Cardiac fibroblast (primary cell): Measurements from ENCODE around the gene GNB1.
A peak's percentile ranks its signal among the peaks of the same experiment; 100 is the strongest.

Experiments
- DNase-seq, 2 donors: peaks; one replicate each; pipeline versions ENCODE4 v3.0.0 to v3.0.0-alpha.2; 2010; ENCODE audit warnings: low read depth in 2 of 2
- H3K4me3 ChIP-seq, 2 donors: replicated peaks in 1 of 2; 1 replicate in 1 of 2; 2 replicates in 1 of 2; pipeline ENCODE4 v1.5.1; 2011; ENCODE audit warnings: low read depth in 2 of 2, low read length in 2 of 2, mild to moderate bottlenecking in 2 of 2, moderate library complexity in 1 of 2
- TF ChIP-seq, protein P1 (sequence below): IDR thresholded peaks from one replicate; pipeline ENCODE4 v1.5.1; 2011; ENCODE audit warnings: low read depth, mild to moderate bottlenecking, low read length, inconsistent platforms

GNB1 gene

DNA sequence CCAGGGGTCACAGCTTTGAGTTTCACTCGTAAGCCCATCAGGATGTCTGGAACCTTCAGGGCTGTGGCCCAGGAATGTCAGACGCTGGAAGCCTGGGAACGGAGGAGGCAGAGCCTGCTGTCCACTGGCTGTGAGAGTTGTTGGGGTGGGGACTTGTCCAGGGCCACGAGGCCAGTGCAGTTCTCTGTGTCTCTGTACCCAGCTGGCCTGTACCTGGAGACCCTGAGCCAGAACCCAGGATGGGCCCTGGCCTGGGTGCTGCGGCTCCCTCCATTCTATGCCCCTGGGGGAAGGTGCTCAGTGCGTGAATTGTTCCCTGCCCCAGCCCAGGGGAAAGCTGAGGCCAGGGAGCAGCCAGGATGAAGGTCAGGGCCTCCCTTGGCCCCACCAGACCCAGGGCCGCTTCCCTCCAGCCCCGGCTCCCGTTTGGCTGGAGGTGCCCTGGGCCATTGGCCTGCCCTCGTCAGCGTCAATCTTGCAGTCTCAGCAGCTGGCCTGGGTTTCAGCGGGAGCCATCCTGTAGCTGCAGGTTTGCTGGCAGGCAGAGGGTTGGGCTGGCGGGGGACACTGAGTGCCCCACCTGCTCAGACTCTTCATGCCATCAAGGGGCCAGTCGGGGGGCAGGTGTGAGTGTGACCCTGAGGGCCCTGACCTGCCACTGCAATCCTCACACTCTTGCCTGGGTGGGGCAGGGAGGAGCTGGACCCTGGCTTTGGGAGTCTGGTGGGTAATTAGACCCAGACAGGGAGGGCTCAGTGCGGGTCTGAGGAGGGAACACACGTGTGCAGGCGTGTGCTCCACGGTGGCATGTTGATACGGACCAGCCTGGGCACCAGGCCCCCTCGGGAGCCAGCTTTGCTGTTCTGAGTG is 23.4 kb upstream of the GNB1 start:
- TF ChIP-seq, protein P1, sequence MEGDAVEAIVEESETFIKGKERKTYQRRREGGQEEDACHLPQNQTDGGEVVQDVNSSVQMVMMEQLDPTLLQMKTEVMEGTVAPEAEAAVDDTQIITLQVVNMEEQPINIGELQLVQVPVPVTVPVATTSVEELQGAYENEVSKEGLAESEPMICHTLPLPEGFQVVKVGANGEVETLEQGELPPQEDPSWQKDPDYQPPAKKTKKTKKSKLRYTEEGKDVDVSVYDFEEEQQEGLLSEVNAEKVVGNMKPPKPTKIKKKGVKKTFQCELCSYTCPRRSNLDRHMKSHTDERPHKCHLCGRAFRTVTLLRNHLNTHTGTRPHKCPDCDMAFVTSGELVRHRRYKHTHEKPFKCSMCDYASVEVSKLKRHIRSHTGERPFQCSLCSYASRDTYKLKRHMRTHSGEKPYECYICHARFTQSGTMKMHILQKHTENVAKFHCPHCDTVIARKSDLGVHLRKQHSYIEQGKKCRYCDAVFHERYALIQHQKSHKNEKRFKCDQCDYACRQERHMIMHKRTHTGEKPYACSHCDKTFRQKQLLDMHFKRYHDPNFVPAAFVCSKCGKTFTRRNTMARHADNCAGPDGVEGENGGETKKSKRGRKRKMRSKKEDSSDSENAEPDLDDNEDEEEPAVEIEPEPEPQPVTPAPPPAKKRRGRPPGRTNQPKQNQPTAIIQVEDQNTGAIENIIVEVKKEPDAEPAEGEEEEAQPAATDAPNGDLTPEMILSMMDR: no peak
- H3K4me3 ChIP-seq: no peak overlapping the region
- DNase-seq: no peak

DNA sequence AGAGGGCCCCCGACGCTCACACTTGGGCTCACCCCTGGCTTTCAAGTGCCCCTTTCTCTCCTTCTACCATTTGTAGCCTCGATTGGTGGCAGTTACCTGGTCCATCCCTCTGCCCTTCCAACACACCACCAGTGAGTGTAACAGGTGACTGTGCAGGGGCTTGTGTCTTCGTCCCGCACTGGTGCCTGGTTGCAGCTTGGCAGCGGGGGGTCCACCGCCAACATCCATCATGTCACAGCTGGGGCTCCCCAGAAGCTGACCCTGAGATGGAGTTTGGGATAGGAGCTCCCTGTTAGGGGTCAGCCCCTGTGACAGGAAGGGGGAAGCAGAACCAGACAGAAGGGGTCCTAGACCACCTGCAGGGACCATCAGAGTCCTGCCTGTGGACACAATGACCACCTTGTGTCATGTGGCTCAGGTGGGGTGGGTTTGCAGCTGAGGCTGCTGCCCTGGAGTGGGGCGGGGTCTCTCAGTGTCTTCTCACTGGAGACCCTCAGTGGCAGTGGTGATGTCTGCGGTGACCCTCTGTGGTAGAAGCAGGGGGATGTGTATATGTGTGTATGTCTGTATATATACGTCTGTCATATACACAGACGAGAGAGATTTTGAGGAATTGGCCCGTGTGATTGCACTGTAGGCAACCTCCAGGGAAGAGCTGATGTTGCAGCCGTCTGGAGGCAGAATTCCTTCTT is 20.6 kb upstream of the GNB1 start:
- TF ChIP-seq, protein P1: no peak
- DNase-seq: no peak
- no peak overlapping the region for H3K4me3 ChIP-seq

DNA sequence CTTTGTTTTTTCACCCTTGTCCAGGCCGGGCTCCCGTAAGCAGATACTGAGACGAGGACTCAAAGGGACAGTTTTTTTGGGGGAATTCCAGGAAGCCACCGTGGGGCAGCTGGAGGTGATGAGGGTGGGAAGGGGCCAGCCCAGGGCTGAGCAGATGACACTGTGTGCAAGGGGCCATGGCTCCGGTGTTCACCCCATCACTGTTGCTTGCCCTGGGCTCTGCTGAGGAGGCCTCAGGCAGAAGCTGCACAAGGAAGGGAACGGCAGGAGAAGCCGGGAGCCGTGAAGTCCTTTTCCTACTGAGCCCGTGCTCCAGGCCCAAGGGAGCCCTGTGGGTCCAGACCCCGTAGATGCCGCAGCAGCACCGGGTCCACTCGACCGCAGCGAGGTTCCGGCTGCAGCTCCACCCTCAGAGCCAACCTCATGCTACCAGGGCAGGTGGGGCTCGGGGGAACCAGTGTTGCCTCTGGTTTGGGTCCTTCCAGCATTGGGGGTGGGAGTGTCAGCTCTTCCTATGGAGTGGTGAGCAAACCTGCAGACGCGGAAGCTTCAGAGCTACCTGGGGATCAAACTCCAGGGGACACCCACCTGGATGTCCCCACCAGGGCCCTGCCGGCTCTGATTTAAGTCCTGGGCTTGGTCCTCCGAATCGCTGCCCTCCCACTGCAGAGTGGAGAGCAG is 19.9 kb upstream of the GNB1 start:
- H3K4me3 ChIP-seq: no peak overlapping the region
- DNase-seq: no peak
- TF ChIP-seq, protein P1: no peak

DNA sequence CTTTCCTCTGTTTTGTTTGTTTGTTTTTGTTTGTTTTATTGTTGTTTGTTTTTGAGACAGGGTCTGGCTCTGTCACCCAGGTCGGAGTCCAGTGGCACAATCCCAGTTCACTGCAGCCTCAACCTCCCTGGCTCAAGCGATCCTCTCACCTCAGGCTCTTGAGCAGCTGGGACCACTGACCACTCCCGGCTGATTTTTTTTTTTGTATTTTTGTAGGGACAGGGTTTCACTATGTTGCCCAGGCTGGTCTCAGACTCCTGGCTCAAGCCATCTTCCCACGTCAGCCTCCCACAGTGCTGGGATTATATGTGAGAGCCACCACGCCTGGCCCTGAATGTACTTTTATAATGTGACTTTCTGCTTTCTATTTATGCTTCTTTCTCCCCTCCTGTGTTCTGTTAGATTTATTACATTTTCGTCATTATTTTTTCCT is 19.2 kb upstream of the GNB1 start:
- H3K4me3 ChIP-seq: peak overlapping the region; percentile 47 to 53
- no peak for DNase-seq
- TF ChIP-seq, protein P1: no peak

DNA sequence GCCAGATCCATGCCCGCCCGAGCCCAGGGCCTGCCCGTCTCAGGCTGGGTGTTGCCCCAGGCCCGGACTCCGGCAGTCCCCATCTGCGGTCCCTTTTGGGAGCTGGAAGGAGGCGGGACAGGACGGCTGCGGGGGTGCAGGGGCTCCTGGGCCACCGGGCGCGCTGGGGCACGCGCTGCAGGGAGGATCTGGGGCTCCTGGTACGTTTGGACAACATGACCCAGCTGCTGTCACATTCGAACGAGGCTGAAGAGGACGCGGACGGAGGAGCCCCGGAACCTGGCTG is 17.6 kb upstream of the GNB1 start:
- no peak for DNase-seq
- TF ChIP-seq, protein P1: no peak
- peak overlapping the region; percentile 59 to 70 for H3K4me3 ChIP-seq

DNA sequence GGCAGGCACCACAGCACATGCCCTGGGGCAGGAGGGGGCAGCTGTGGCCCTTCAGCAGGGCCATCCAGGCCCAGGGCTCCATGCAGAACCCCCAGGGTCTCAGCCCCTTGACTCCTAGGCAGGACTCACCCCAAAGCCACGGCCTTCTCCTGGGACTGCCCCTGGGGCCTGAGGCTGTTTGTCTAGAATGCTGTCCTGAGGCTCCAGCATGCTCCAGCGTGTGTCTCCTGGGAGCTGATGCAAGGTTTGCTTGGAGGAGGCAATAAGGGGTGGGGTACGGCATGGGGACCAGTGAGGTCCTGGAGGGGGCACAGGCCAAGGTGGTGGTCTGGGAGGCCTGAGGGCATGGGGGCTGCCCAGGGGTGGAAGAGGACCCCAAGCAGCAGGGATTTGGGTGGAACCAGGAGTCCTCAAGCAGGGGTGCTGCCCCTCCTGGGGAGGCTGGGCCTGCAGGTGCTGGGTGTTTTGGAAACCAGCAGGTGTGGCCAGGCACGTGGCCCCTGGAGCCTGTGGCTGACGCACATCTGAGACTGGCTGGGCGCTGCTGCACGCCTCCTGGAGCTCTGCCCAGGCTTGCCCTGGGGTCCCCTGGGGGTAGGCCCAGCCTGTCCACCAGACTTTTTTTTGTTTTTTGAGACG is 16.3 kb upstream of the GNB1 start:
- TF ChIP-seq, protein P1: no peak
- peak in 1 of 2 donors; percentile 55 for DNase-seq
- no peak overlapping the region for H3K4me3 ChIP-seq
